Keratinocyte (primary cell): ENCODE measurements around the gene CC2D1A.
A peak's percentile ranks its signal among the peaks of the same experiment; 100 is the strongest.

Source experiments
- EZH2 ChIP-seq: IDR thresholded peaks from one replicate; pipeline ENCODE4 v1.6.1; 2012; ENCODE audit warnings: inconsistent platforms, mild to moderate bottlenecking, low read length, moderate library complexity
- TF ChIP-seq, protein P1 (sequence below), 3 experiments: IDR thresholded peaks in 1 of 3; conservative IDR thresholded peaks in 1 of 3; optimal IDR thresholded peaks in 1 of 3; 2 replicates in 2 of 3; 3 replicates in 1 of 3; pipeline versions ENCODE3 to v1.5.1; 2011; ENCODE audit warnings: low read length in 3 of 3, mild to moderate bottlenecking in 3 of 3, moderate library complexity in 2 of 3, control low read depth in 1 of 3, inconsistent platforms in 1 of 3; ENCODE audit not compliant: insufficient read depth in 2 of 3; ENCODE audit errors: extremely low read depth in 1 of 3

DNA sequence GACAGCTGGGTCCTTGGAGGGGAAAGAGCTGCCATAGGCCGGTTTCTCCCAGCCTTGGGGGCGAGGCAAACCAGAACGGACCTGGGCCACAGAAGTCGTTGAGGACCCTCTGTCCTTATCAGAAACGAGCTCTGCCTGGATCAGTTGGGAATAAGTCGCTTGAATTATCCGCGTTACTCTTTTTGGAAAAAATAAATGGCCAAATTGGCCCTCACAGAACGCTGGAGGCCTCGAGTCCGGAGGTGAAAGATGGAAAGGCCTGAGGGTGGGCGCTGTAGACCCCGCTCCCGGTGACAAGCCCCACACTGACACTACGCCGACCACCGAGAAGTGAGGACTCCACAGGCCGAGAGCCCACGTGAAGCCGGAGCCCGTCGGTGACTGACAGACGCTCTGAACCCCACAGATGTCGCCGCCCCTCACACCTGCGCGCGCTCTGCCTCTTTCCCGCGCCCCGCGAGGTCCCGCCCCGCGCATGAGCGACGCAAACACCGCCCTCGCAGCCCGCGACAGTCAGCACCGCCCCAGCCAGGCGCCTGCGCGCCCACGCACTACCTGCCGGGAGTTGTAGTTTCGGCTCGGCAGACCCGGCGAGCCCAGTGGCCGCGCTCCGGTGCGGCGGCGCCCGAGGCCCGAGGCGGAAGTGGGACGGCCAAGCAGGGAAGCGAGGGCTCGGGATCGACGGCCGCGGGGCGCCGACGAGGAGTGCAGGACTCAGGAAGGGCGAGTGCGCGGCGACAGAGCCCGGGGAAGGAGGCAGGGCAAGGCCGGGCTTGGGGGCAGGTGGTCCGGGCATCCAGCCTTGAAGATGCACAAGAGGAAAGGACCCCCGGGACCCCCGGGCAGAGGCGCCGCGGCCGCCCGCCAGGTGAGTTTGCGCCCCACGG is at the start of gene CC2D1A, which contains the start of gene BRME1:
- TF ChIP-seq, protein P1, sequence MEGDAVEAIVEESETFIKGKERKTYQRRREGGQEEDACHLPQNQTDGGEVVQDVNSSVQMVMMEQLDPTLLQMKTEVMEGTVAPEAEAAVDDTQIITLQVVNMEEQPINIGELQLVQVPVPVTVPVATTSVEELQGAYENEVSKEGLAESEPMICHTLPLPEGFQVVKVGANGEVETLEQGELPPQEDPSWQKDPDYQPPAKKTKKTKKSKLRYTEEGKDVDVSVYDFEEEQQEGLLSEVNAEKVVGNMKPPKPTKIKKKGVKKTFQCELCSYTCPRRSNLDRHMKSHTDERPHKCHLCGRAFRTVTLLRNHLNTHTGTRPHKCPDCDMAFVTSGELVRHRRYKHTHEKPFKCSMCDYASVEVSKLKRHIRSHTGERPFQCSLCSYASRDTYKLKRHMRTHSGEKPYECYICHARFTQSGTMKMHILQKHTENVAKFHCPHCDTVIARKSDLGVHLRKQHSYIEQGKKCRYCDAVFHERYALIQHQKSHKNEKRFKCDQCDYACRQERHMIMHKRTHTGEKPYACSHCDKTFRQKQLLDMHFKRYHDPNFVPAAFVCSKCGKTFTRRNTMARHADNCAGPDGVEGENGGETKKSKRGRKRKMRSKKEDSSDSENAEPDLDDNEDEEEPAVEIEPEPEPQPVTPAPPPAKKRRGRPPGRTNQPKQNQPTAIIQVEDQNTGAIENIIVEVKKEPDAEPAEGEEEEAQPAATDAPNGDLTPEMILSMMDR (optimal IDR thresholded peaks at IDR 0.05 in 1 of 3, IDR thresholded peaks at IDR 0.05 in 1 of 3, conservative IDR thresholded peaks at IDR 0.05 in 1 of 3; ENCODE audit: extremely low read depth in 1 of 3, insufficient read depth in 2 of 3, low read length in 3 of 3), result peak in 1 of 3 experiments; percentile 3
- TF ChIP-seq EZH2, result no peak
